ENCODE results near the gene TOPBP1. TPM values are rescaled to one million over a fixed set of nuclear protein-coding genes. Genes with fewer than 3 reads are reported as not detected.

TOPBP1 gene
- 27.1 and 29.0 TPM in 2 replicates for total RNA-seq
- 8.0 and 8.3 TPM in 2 replicates for polyA plus RNA-seq

DNA sequence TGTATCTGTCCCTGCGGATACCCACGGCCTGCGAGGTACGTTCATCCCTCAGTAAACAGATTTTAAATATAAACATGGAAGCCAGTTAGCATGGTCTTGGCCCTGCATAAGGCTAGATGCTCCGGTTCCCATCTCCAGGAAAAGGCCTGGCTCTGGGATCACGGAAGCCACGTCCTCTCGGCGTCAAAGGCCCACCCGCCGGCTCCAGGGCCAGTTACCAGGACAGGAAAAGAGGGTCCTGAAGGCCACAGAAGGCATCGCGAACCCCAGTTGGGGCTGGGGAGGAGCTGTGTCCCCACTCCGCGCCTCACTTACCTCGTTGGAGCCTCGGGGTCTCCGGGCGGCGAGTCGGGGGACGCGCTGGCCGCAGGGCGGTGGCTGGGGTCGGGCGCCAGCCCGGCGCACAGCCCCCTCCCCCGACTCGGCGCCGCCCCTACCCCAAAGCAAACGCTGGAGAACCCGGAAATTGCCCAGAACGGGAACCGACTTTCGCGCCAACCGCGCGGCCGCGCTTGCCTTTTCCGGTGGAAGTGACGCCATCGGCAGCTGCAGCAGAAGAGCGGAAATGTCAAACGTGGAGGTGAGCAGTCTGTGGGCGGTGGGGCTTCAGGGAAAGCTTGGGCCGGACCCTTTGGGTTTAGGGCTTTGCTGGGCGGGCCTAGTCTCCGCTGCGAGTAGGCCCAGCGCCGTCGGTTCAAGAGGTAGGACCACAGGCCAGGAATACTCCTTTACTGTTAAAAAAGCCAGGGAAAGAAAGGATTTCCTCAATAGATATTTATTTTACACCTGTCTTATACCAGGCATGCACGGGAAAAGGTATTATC lies at the start of gene TOPBP1:
TOPBP1 (minus strand) TSS at position 488 of the 824 bp plus-strand sequence. CDS start 814 bp downstream, outside the sequence.
- Histone ChIP-seq H3K4me3 (peak within 1 kb of the TSS; percentile 65), H2AFZ (peak within 1 kb of the TSS; percentile 87), H3K9me2 (replicated peaks; ENCODE audit: insufficient read depth) (no peaks in the 10 kb centered on the region), H3K27ac (peak within 1 kb of the TSS; percentile 86), H3K27me3 (no peaks in the 10 kb centered on the region), H3K4me2 (peak within 1 kb of the TSS; percentile 83), H3K36me3 (replicated peaks; ENCODE audit: insufficient read depth, low read depth) (no peaks in the 10 kb centered on the region), H3K4me1 (ENCODE audit: insufficient read depth) (peaks cover 11% of the 10 kb centered on the region), H4K20me1 (ENCODE audit: insufficient read depth, poor library complexity, severe bottlenecking) (no peaks in the 10 kb centered on the region), H3K79me2 (peaks cover 45% of the 10 kb centered on the region), H3K9me3 (ENCODE audit: low read depth) (no peaks in the 10 kb centered on the region)
- peak; percentile 87 for DNase-seq (ENCODE audit: low spot score)
- TF ChIP-seq, protein P1, sequence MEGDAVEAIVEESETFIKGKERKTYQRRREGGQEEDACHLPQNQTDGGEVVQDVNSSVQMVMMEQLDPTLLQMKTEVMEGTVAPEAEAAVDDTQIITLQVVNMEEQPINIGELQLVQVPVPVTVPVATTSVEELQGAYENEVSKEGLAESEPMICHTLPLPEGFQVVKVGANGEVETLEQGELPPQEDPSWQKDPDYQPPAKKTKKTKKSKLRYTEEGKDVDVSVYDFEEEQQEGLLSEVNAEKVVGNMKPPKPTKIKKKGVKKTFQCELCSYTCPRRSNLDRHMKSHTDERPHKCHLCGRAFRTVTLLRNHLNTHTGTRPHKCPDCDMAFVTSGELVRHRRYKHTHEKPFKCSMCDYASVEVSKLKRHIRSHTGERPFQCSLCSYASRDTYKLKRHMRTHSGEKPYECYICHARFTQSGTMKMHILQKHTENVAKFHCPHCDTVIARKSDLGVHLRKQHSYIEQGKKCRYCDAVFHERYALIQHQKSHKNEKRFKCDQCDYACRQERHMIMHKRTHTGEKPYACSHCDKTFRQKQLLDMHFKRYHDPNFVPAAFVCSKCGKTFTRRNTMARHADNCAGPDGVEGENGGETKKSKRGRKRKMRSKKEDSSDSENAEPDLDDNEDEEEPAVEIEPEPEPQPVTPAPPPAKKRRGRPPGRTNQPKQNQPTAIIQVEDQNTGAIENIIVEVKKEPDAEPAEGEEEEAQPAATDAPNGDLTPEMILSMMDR (IDR thresholded peaks at IDR 0.05; ENCODE audit: poor library complexity): no peak
- TF ChIP-seq EZH2 (IDR thresholded peaks at IDR 0.05; ENCODE audit: borderline replicate concordance) (no peak), EZH2phosphoT487 (IDR thresholded peaks at IDR 0.05; ENCODE audit: low read depth, severe bottlenecking, unreplicated experiment) (no peak)
- 2% methylated on average over 46 of the region's 58 CpGs for WGBS (ENCODE audit: low lambda C conversion rate, missing lambda C conversion rate)

DNA sequence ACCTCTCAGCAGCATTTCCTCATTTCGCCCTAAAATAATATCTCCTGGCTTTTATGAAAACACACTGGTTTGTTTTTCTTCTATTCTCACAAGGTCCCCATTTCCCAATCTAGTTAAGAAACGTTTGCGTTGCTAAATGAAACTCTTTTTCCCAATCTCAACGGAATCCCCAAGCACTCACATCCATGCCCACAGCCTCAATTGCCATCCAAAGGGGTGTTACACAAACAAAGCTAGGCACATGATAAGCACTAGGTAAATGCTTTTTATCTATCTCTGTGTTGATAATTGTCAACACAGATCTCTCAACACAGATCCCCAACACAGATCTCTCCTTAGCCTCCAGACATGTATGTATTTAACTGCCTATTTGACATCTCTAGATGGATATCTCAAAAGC lies 49.3 kb upstream of the TOPBP1 start:
- H4K20me1 ChIP-seq (ENCODE audit: insufficient read depth, poor library complexity, severe bottlenecking): no peaks in the 10 kb centered on the region
- DNase-seq (ENCODE audit: low spot score): no peak
- H3K4me2 ChIP-seq: no peak overlapping the region
- H2AFZ ChIP-seq: no peak overlapping the region
- 63% methylated on average over 4 of the region's 4 CpGs for whole genome bisulfite sequencing (ENCODE audit: low lambda C conversion rate, missing lambda C conversion rate)
- TF ChIP-seq, protein P1 (IDR thresholded peaks at IDR 0.05; ENCODE audit: poor library complexity): no peak
- TF ChIP-seq EZH2phosphoT487 (IDR thresholded peaks at IDR 0.05; ENCODE audit: low read depth, severe bottlenecking, unreplicated experiment) (no peak), EZH2 (IDR thresholded peaks at IDR 0.05; ENCODE audit: borderline replicate concordance) (no peak)
- no peaks in the 10 kb centered on the region for H3K79me2 ChIP-seq
- peaks cover 11% of the 10 kb centered on the region for H3K27me3 ChIP-seq
- H3K4me1 ChIP-seq (ENCODE audit: insufficient read depth): no peaks in the 10 kb centered on the region
- no peaks in the 10 kb centered on the region for H3K9me3 ChIP-seq (ENCODE audit: low read depth)
- H3K36me3 ChIP-seq (replicated peaks; ENCODE audit: insufficient read depth, low read depth): no peaks in the 10 kb centered on the region
- no peak overlapping the region for H3K4me3 ChIP-seq
- no peak overlapping the region for H3K27ac ChIP-seq
- H3K9me2 ChIP-seq (replicated peaks; ENCODE audit: insufficient read depth): no peaks in the 10 kb centered on the region

DNA sequence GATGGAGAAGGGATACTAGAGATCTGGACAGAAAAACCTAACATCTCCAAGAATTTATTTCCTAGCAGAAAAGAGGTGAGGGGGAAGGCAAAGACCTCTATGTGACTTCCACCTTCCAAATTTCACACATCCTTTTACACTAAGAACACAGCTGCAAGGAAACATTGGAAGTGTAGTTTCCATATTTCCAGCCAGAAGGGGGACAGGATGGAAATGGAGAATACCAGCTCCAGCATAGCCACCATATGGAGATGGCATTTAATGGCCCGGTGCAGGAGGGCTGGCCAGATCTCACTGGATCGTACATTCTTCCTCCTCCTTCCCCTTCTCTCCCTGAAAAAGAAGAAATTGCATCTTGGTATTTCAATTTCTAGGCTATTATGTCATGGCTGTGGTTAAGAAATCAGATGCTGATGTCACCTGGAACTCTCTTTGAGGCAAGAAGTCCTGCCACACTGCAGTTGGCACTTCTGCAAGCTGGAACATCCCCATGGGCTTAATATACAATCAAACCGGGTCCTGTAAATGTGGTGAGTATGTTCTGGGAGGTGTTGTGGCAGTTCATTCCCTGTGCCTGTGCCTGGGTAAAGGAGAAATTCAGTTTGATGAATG lies 47.5 kb upstream of the TOPBP1 start:
- no peaks in the 10 kb centered on the region for H3K9me3 ChIP-seq (ENCODE audit: low read depth)
- no peak overlapping the region for H3K27ac ChIP-seq
- H3K4me1 ChIP-seq (ENCODE audit: insufficient read depth): no peaks in the 10 kb centered on the region
- no peak for TF ChIP-seq EZH2 (IDR thresholded peaks at IDR 0.05; ENCODE audit: borderline replicate concordance)
- TF ChIP-seq, protein P1 (IDR thresholded peaks at IDR 0.05; ENCODE audit: poor library complexity): no peak
- no peak for TF ChIP-seq EZH2phosphoT487 (IDR thresholded peaks at IDR 0.05; ENCODE audit: low read depth, severe bottlenecking, unreplicated experiment)
- no peak overlapping the region for H3K4me3 ChIP-seq
- no peak overlapping the region for H3K4me2 ChIP-seq
- H4K20me1 ChIP-seq (ENCODE audit: insufficient read depth, poor library complexity, severe bottlenecking): no peaks in the 10 kb centered on the region
- H3K36me3 ChIP-seq (replicated peaks; ENCODE audit: insufficient read depth, low read depth): no peaks in the 10 kb centered on the region
- WGBS (ENCODE audit: low lambda C conversion rate, missing lambda C conversion rate): 88% methylated on average over 3 of the region's 3 CpGs
- no peaks in the 10 kb centered on the region for H3K79me2 ChIP-seq
- no peak overlapping the region for H2AFZ ChIP-seq
- no peaks in the 10 kb centered on the region for H3K9me2 ChIP-seq (replicated peaks; ENCODE audit: insufficient read depth)
- H3K27me3 ChIP-seq: peaks cover 11% of the 10 kb centered on the region
- DNase-seq (ENCODE audit: low spot score): no peak
